Measurements from ENCODE around the gene CASZ1. TPM values are rescaled to one million over a fixed set of nuclear protein-coding genes. Genes with fewer than 3 reads are reported as not detected.

CASZ1 gene
- total RNA-seq, 1 experiment from 2014 or later: 3.9 TPM

GRCh38 chr1:10589074-10589473 lies 207.4 kb downstream of the CASZ1 start:
- no peak overlapping the region for H3K4ac ChIP-seq (ENCODE audit: low read depth, low read length)
- H2BK20ac ChIP-seq (ENCODE audit: low read depth, low read length, poor library complexity, severe bottlenecking): no peak overlapping the region
- no peak overlapping the region for H2BK12ac ChIP-seq (ENCODE audit: insufficient read length, low read depth, low read length)
- H3K9ac ChIP-seq (ENCODE audit: extremely low read depth, insufficient read length, low read length): no peak overlapping the region
- H3K4me2 ChIP-seq (ENCODE audit: insufficient read depth, insufficient read length, low read length): no peak overlapping the region
- no peak overlapping the region for H2BK15ac ChIP-seq (ENCODE audit: low read depth, low read length)
- H2BK5ac ChIP-seq (ENCODE audit: insufficient read length, low read length): no peak overlapping the region
- no peaks in the 10 kb centered on the region for H4K20me1 ChIP-seq (ENCODE audit: control insufficient read depth, insufficient read depth, insufficient read length)
- no peaks in the 10 kb centered on the region for H3K27me3 Mint-ChIP-seq (ENCODE audit: low read depth)
- no peak for DNase-seq
- H3K79me1 ChIP-seq (ENCODE audit: insufficient read depth, low read depth, low read length, poor library complexity, severe bottlenecking): no peaks in the 10 kb centered on the region
- no peak for TF ChIP-seq CTCF (conservative IDR thresholded peaks at IDR 0.05)
- H3K23ac ChIP-seq (ENCODE audit: insufficient read length, low read depth, low read length): no peak overlapping the region
- no peak overlapping the region for H4K8ac ChIP-seq (replicated peaks; ENCODE audit: insufficient read length, low read depth, low read length)
- no peaks in the 10 kb centered on the region for H3K23me2 ChIP-seq (ENCODE audit: insufficient read length, low read depth, low read length, poor library complexity, severe bottlenecking)
- H4K5ac ChIP-seq (ENCODE audit: insufficient read length, low read depth, low read length): no peak overlapping the region
- no peak overlapping the region for H3K4me3 Mint-ChIP-seq
- no peak overlapping the region for H2AK5ac ChIP-seq (ENCODE audit: insufficient read length, low read length)
- H3K27ac Mint-ChIP-seq: no peak overlapping the region; a peak in 1 of 7 replicates
- no peak overlapping the region for H3K56ac ChIP-seq (ENCODE audit: insufficient read length, low read depth, low read length)
- no peaks in the 10 kb centered on the region for H3K9me3 ChIP-seq (ENCODE audit: control insufficient read depth, low read depth, low read length)
- no peak overlapping the region for H3K27ac ChIP-seq (ENCODE audit: insufficient read length, low read depth, low read length)
- peaks cover 25 to 27% of the 10 kb centered on the region in 2 experiments for H3K4me1 Mint-ChIP-seq
- H3K14ac ChIP-seq (ENCODE audit: insufficient read depth, low read length): no peak overlapping the region
- H3T11ph ChIP-seq (ENCODE audit: low read length): no peak overlapping the region
- no peaks in the 10 kb centered on the region for H3K79me2 ChIP-seq (ENCODE audit: insufficient read depth, low read length)
- no peaks in the 10 kb centered on the region; a peak in 1 of 5 replicates for H3K9me3 Mint-ChIP-seq
- no CpG with 5 or more reads among the region's 5 CpGs for WGBS (ENCODE audit: extremely low coverage, insufficient read length, low lambda C conversion rate)
- H3K36me3 Mint-ChIP-seq (ENCODE audit: insufficient read depth in 1 of 3, low read depth in 3 of 3): peaks cover 0 to 4% (median 0%) of the 10 kb centered on the region in 3 experiments; a peak in 1 of 7 replicates
- H2BK120ac ChIP-seq (ENCODE audit: low read depth, low read length, poor library complexity, severe bottlenecking): no peak overlapping the region
- no peak overlapping the region for H2AFZ ChIP-seq (ENCODE audit: low read length)
- no peaks in the 10 kb centered on the region for H3K27me3 ChIP-seq (ENCODE audit: insufficient read depth, low read length)
- H3K18ac ChIP-seq (ENCODE audit: insufficient read length, low read depth, low read length): no peak overlapping the region
- no peaks in the 10 kb centered on the region for H3K4me1 ChIP-seq (ENCODE audit: insufficient read depth, low read length)
- no peak overlapping the region for H4K91ac ChIP-seq (ENCODE audit: insufficient read length, low read depth, low read length)

Data from H9 (cell line).